SKM-1 (cell line): ENCODE results near the gene C15orf61.

Experiments
- DNase-seq: peaks from one replicate; lab custom pipeline; 2025; ENCODE audit not compliant: unreplicated experiment; lab: John Stamatoyannopoulos, UW

C15orf61 gene

GRCh38 chr15:67579164-67579563 lies 58.2 kb downstream of the C15orf61 start:
- no peak for DNase-seq
